Heart left ventricle (tissue), 13 donors: ENCODE measurements around the gene CLRN1.

Experiments
- POLR2A ChIP-seq, 2 donors: fragments of 450-650 bp; IDR thresholded peaks; one replicate each; pipeline ENCODE4 v1.6.1; 2017; ENCODE audit warnings: antibody characterized with exemption in 2 of 2, mild to moderate bottlenecking in 2 of 2, moderate library complexity in 2 of 2
- TF ChIP-seq, protein P1 (sequence below), 12 donors: fragments of 200-600 bp; sonication (generic) in 4 of 12; IDR thresholded peaks; one replicate each; pipeline versions ENCODE4 v1.5.0 to v1.8.0; 2018 to 2022; ENCODE audit warnings: antibody characterized with exemption in 12 of 12, mild to moderate bottlenecking in 5 of 12
- donor health status: ischemic (EF 13 %, LVEDD 7.1; RV severe dilation, severe dysfunction).
- donor health status: DM: no; HTN: yes; CAD: no.
- donor health status: DM: no; HTN: no; CAD: no.
- donor health status: ischemic (EF 25% LVEDD 6.9; RV normal size, moderate dysfunction).
- donor health status: ischemic (EF 25% LVEDD 5.7; RV mildly dilated, moderate dysfunction).
- donor health status: ischemic (EF 35%, LVEDD 5.7; RV mildly dilated, moderate dysfunction).
- donor health status: nonischemic (EF 11% LVEDD 7.7; RV severe dilation, severe dysfunction).
- donor health status: DM: yes; HTN: yes; CAD: no.
- donor health status: PGD.
- donor health status: ischemic (EF 29% LVEDD 5.4; RV normal size, mild dysfunction).
- donor health status: nonischemic (EF 23%, LVEDD 6.1; RV moderate dilation, normal function).

- TF ChIP-seq, protein P1, sequence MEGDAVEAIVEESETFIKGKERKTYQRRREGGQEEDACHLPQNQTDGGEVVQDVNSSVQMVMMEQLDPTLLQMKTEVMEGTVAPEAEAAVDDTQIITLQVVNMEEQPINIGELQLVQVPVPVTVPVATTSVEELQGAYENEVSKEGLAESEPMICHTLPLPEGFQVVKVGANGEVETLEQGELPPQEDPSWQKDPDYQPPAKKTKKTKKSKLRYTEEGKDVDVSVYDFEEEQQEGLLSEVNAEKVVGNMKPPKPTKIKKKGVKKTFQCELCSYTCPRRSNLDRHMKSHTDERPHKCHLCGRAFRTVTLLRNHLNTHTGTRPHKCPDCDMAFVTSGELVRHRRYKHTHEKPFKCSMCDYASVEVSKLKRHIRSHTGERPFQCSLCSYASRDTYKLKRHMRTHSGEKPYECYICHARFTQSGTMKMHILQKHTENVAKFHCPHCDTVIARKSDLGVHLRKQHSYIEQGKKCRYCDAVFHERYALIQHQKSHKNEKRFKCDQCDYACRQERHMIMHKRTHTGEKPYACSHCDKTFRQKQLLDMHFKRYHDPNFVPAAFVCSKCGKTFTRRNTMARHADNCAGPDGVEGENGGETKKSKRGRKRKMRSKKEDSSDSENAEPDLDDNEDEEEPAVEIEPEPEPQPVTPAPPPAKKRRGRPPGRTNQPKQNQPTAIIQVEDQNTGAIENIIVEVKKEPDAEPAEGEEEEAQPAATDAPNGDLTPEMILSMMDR (IDR thresholded peaks at IDR 0.05), result no peak
- TF ChIP-seq POLR2A (IDR thresholded peaks at IDR 0.05), result no peak
These were observed 51.3 kb downstream of the CLRN1 start for GRCh38 chr3:150921209-150921608.
